A549 (cell line): ENCODE results near the gene CDC42SE1. TPM values are rescaled to one million over a fixed set of nuclear protein-coding genes. Genes with fewer than 3 reads are reported as not detected.

Experiments
- ATAC-seq, 2 experiments: fragments of 200-7000 bp in 1 of 2; fragments of >200 bp in 1 of 2; cut with Nextera tagmentation in 1 of 2; cut with Tn5 transposase in 1 of 2; 3 replicates each; pipeline versions ENCODE4 v1.8.0 to v1.9.1; 2018 to 2020; ENCODE audit warnings: mild to moderate bottlenecking in 1 of 2, moderate library complexity in 1 of 2
- CTCF ChIA-PET: fragments of 300-600 bp; sonication (Branson Sonifier 250); formaldehyde crosslinking; extraction: SDS; loops from one replicate; lab custom pipeline; 2021; ENCODE audit warnings: antibody characterized with exemption, inconsistent platforms; lab: Yijun Ruan, JAX
- POLR2A ChIA-PET: fragments of 350-600 bp; formaldehyde crosslinking; extraction: SDS; loops from one replicate; lab custom pipeline; 2021; ENCODE audit warnings: antibody characterized with exemption, inconsistent platforms; lab: Yijun Ruan, JAX
- DNase-seq, 2 experiments: peaks; one replicate each; pipeline versions ENCODE4 v3.0.0 to v3.0.0-alpha.2; 2011 to 2016; ENCODE audit warnings: low read depth in 1 of 2, low spot score in 1 of 2
- FAIRE-seq: peaks from 2 replicates; lab custom pipeline; 2011; peaks lifted over from hg19 to GRCh38; lab: Jason Lieb, UNC
- H3K27ac ChIP-seq, 2 experiments: fragments of >200 bp; sonication (Bioruptor Twin); formaldehyde crosslinking; 3 replicates each; pipeline ENCODE4 v1.5.1; 2016 to 2017
- H3K4me1 ChIP-seq: fragments of >200 bp; sonication (Bioruptor Twin); formaldehyde crosslinking; 3 replicates; pipeline ENCODE4 v1.6.1; 2016
- H3K4me2 ChIP-seq: fragments of >200 bp; sonication (Bioruptor Twin); formaldehyde crosslinking; 3 replicates; pipeline ENCODE4 v1.6.1; 2016
- H3K4me3 ChIP-seq: fragments of >200 bp; sonication (Bioruptor Twin); formaldehyde crosslinking; 3 replicates; pipeline ENCODE4 v1.5.1; 2016
- H3K9me3 ChIP-seq: fragments of >200 bp; sonication (Bioruptor Twin); formaldehyde crosslinking; 3 replicates; pipeline ENCODE4 v1.6.1; 2016
- BCL3 ChIP-seq: fragments of >200 bp; sonication (Bioruptor Twin); formaldehyde crosslinking; IDR thresholded peaks from 3 replicates; pipeline ENCODE4 v1.6.1; 2016
- BHLHE40 ChIP-seq: IDR thresholded peaks from 2 replicates; pipeline ENCODE4 v1.6.1; 2012; ENCODE audit warnings: low read depth, low read length, inconsistent platforms
- CEBPB ChIP-seq, 2 experiments: fragments of >200 bp in 1 of 2; sonication (Bioruptor Twin) in 1 of 2; formaldehyde crosslinking in 1 of 2; IDR thresholded peaks; 2 replicates each; pipeline ENCODE4 v1.6.1; 2012 to 2016
- CHD2 ChIP-seq: fragments of 150-350 bp; IDR thresholded peaks from 2 replicates; pipeline ENCODE4 v1.6.1; 2014; ENCODE audit warnings: low read length; ENCODE audit not compliant: partially characterized antibody
- E2F6 ChIP-seq: IDR thresholded peaks from 2 replicates; pipeline ENCODE4 v1.6.1; 2012; ENCODE audit warnings: low read depth, borderline replicate concordance
- EHF ChIP-seq: fragments of 250-450 bp; sonication (Bioruptor Pico); IDR thresholded peaks from 2 replicates; pipeline ENCODE4 v1.5.0; 2020; ENCODE audit warnings: mild to moderate bottlenecking
- EHMT2 ChIP-seq: fragments of 200-600 bp; sonication (generic); IDR thresholded peaks from 2 replicates; pipeline ENCODE4 v1.6.1; 2016; ENCODE audit warnings: antibody characterized with exemption, low read depth, mild to moderate bottlenecking, moderate library complexity
- EP300 ChIP-seq, 2 experiments: fragments of >200 bp; sonication (Bioruptor Twin); formaldehyde crosslinking; IDR thresholded peaks; 2 replicates in 1 of 2; 3 replicates in 1 of 2; pipeline ENCODE4 v1.6.1; 2016 to 2017
- FOXS1 ChIP-seq: fragments of 250-450 bp; sonication (Bioruptor Pico); IDR thresholded peaks from 2 replicates; pipeline ENCODE4 v1.5.0; 2020; ENCODE audit warnings: mild to moderate bottlenecking, moderate library complexity
- GATA3 ChIP-seq: IDR thresholded peaks from 2 replicates; pipeline ENCODE4 v1.6.1; 2012; ENCODE audit warnings: borderline replicate concordance
- HMGXB4 ChIP-seq: fragments of 250-450 bp; sonication (Bioruptor Pico); IDR thresholded peaks from 2 replicates; pipeline ENCODE4 v1.5.0; 2021; ENCODE audit warnings: mild to moderate bottlenecking, moderate library complexity, borderline replicate concordance
- HOXB13 ChIP-seq: fragments of 250-450 bp; sonication (Bioruptor Pico); IDR thresholded peaks from 2 replicates; pipeline ENCODE4 v1.5.0; 2020; ENCODE audit warnings: low read depth, mild to moderate bottlenecking, moderate library complexity
- JUN ChIP-seq, 2 experiments: fragments of >200 bp; sonication (Bioruptor Twin); formaldehyde crosslinking; IDR thresholded peaks; 2 replicates in 1 of 2; 3 replicates in 1 of 2; pipeline ENCODE4 v1.6.1; 2016 to 2017
- KDM5A ChIP-seq: fragments of 200-600 bp; sonication (generic); IDR thresholded peaks from 2 replicates; pipeline ENCODE4 v1.6.1; 2016; ENCODE audit warnings: antibody characterized with exemption, mild to moderate bottlenecking
- MAFK ChIP-seq: fragments of 450-650 bp; IDR thresholded peaks from 2 replicates; pipeline ENCODE4 v1.6.1; 2014; ENCODE audit not compliant: partially characterized antibody
- MAX ChIP-seq: IDR thresholded peaks from 2 replicates; pipeline ENCODE4 v1.6.1; 2012
- NPAS2 ChIP-seq: fragments of 250-450 bp; sonication (Bioruptor Pico); IDR thresholded peaks from 2 replicates; pipeline ENCODE4 v1.8.0; 2022; ENCODE audit warnings: mild to moderate bottlenecking, moderate library complexity, borderline replicate concordance
- PHF8 ChIP-seq: fragments of 200-600 bp; sonication (generic); IDR thresholded peaks from 2 replicates; pipeline ENCODE4 v1.6.1; 2016; ENCODE audit warnings: low read depth, mild to moderate bottlenecking, antibody characterized with exemption, moderate library complexity, borderline replicate concordance
- RARB ChIP-seq: fragments of 250-450 bp; sonication (Bioruptor Pico); IDR thresholded peaks from 2 replicates; pipeline ENCODE4 v1.8.0; 2021; ENCODE audit warnings: mild to moderate bottlenecking, moderate library complexity
- RFX5 ChIP-seq: fragments of 450-650 bp; IDR thresholded peaks from 2 replicates; pipeline ENCODE4 v1.7.1; 2014; ENCODE audit warnings: antibody characterized with exemption, mild to moderate bottlenecking, moderate library complexity
- RNF2 ChIP-seq: fragments of 200-600 bp; sonication (generic); IDR thresholded peaks from 2 replicates; pipeline ENCODE4 v1.6.1; 2016; ENCODE audit warnings: low read depth, mild to moderate bottlenecking, antibody characterized with exemption, moderate library complexity, borderline replicate concordance
- SMC3 ChIP-seq: fragments of >200 bp; sonication (Bioruptor Twin); formaldehyde crosslinking; IDR thresholded peaks from 3 replicates; pipeline ENCODE4 v1.6.1; 2018; ENCODE audit warnings: inconsistent platforms
- SREBF2 ChIP-seq: fragments of 450-650 bp; IDR thresholded peaks from 2 replicates; pipeline ENCODE4 v1.6.1; 2014; ENCODE audit warnings: mild to moderate bottlenecking, moderate library complexity
- WGBS: methylation state at CpG from one replicate; pipeline ENCODE4 v1.1.6; 2017; ENCODE audit errors: missing lambda C conversion rate; 5-methylcytosine and 5-hydroxymethylcytosine counted together
- polyA plus RNA-seq, 4 experiments: library from polyadenylated mRNA; depleted of rRNA in 3 of 4; stranded (reverse); fragments of >200 nt; fragmentation: RNase III in 1 of 4; extraction: RNeasy Plus Mini Kit Qiagen cat#74134 plus additional on column Dnase treatment in 1 of 4; gene quantifications; 2 replicates in 3 of 4; 3 replicates in 1 of 4; pipeline ENCODE4 v1.2.3, GENCODE V29; 2011 to 2017

CDC42SE1 gene
- polyA plus RNA-seq, 2 of the 4 experiments (the other 2 are of a cell fraction) = 54.7 to 83.1 TPM

- FAIRE-seq = no peak
- Histone ChIP-seq H3K27ac (no peak overlapping the region), H3K4me3 (no peak overlapping the region), H3K4me1 (peaks cover 40% of the 10 kb centered on the region), H3K4me2 (0 out of 3 replicates have a peak overlapping the region, but pooled peaks have one; percentile 13), H3K9me3 (no peaks in the 10 kb centered on the region)
- ChIA-PET POLR2A (no interaction called here), CTCF (interaction anchor here (0.9 to 1.6 kb wide), 3 partner anchors 15 to 90 kb away, joined by 3 to 4 read pairs (median 4); no protein-coding TSS in a partner anchor)
- DNase-seq = no peak
- no peak for TF ChIP-seq GATA3
- TF ChIP-seq RNF2 = no peak
- no peak for TF ChIP-seq RARB
- TF ChIP-seq MAFK = no peak
- no peak for TF ChIP-seq SMC3
- no peak for TF ChIP-seq BCL3
- TF ChIP-seq FOXS1 = no peak
- TF ChIP-seq RFX5 = no peak
- TF ChIP-seq EP300 (IDR thresholded peaks at IDR 0.05) = no peak
- ATAC-seq = no peak
Observed at GRCh38 chr1:151065089-151065645, 5.7 kb upstream of the CDC42SE1 start.

- ATAC-seq = peak; percentile 9 to 36; a peak in 1 of 6 replicates
- DNase-seq = peak; percentile 62 to 63
- Histone ChIP-seq H3K4me2 (peak overlapping the region; percentile 98), H3K27ac (peak overlapping the region; percentile 98 to 100), H3K4me3 (peak overlapping the region; percentile 1; the same call in 1 of the 3 replicates), H3K4me1 (peaks cover 33% of the 10 kb centered on the region), H3K9me3 (no peaks in the 10 kb centered on the region)
- 20% methylated on average over 3 of the region's 3 CpGs for WGBS
- ChIA-PET POLR2A (interaction anchor here (0.7 to 5.6 kb wide), 4 partner anchors 8 to 15 kb away, joined by 4 to 34 read pairs (median 8); partner anchors contain the start of genes C1orf56 and GABPB2), CTCF (interaction anchor here (0.8 to 7.8 kb wide), 6 partner anchors 11 to 103 kb away, joined by 3 to 86 read pairs (median 6); partner anchors contain the start of genes C1orf56, GABPB2 and LYSMD1)
- no peak for FAIRE-seq
- no peak for TF ChIP-seq KDM5A
Observed at GRCh38 chr1:151062741-151063371, 3.4 kb upstream of the CDC42SE1 start.

GRCh38 chr1:151061704-151062103, 2.3 kb upstream of the CDC42SE1 start:
- POLR2A ChIA-PET = interaction anchor here (1.3 to 5.6 kb wide), 3 partner anchors 9 to 14 kb away, joined by 5 to 34 read pairs (median 11); partner anchors contain the start of genes C1orf56 and GABPB2
- FAIRE-seq = no peak
- Histone ChIP-seq H3K4me3 (peak overlapping the region; percentile 90), H3K4me1 (peaks cover 44% of the 10 kb centered on the region), H3K27ac (peak overlapping the region; percentile 98 to 100), H3K4me2 (peak overlapping the region; percentile 98), H3K9me3 (no peaks in the 10 kb centered on the region)
- DNase-seq = no peak
- TF ChIP-seq HOXB13 (no peak), NPAS2 (CRISPR knock-in tag) (no peak), E2F6 (no peak), EHMT2 (no peak), PHF8 (no peak), BHLHE40 (no peak), HMGXB4 (no peak), CHD2 (no peak), JUN (IDR thresholded peaks at IDR 0.05) (no peak), RFX5 (no peak), EHF (no peak), GATA3 (no peak), SREBF2 (no peak), CEBPB (IDR thresholded peaks at IDR 0.05) (no peak), MAX (no peak)
- CTCF ChIA-PET = interaction anchor here (0.6 to 7.8 kb wide), 8 partner anchors 12 to 774 kb away, joined by 3 to 86 read pairs (median 6); partner anchors contain the start of genes C1orf56, GABPB2 and TNFAIP8L2
- 66% methylated on average over 2 of the region's 2 CpGs for WGBS
- no peak for ATAC-seq
